Tibial nerve (tissue), 4 donors: ENCODE results near the gene GALNT18. TPM values are rescaled to one million over a fixed set of nuclear protein-coding genes. Genes with fewer than 3 reads are reported as not detected.
A peak's percentile ranks its signal among the peaks of the same experiment; 100 is the strongest.

ENCODE experiments used
- DNase-seq, 2 donors: peaks; one replicate each; pipeline ENCODE4 v3.0.0-alpha.2; 2019; ENCODE audit warnings: low spot score in 2 of 2
- H3K27ac ChIP-seq, 4 donors: fragments of 200-600 bp; sonication (generic) in 3 of 4; one replicate each; pipeline ENCODE4 v1.5.1; 2017 to 2019; ENCODE audit warnings: mild to moderate bottlenecking in 1 of 4
- H3K27me3 ChIP-seq, 2 donors: fragments of 200-600 bp; sonication (generic) in 1 of 2; one replicate each; pipeline versions ENCODE4 v1.5.1 to v1.6.0; 2017 to 2019
- H3K36me3 ChIP-seq, 3 donors: fragments of 200-600 bp; sonication (generic); one replicate each; pipeline ENCODE4 v1.5.1; 2018 to 2019
- H3K4me1 ChIP-seq, 4 donors: fragments of 200-600 bp; sonication (generic) in 3 of 4; one replicate each; pipeline ENCODE4 v1.5.1; 2017 to 2019
- H3K4me3 ChIP-seq, 4 donors: fragments of 200-600 bp; sonication (generic) in 3 of 4; one replicate each; pipeline ENCODE4 v1.5.1; 2017 to 2019; ENCODE audit warnings: mild to moderate bottlenecking in 1 of 4, moderate library complexity in 1 of 4
- H3K9me3 ChIP-seq, 4 donors: fragments of 200-600 bp; sonication (generic) in 3 of 4; one replicate each; pipeline ENCODE4 v1.5.1; 2017 to 2019
- EP300 ChIP-seq, 2 donors: sonication (generic); formaldehyde crosslinking; IDR thresholded peaks; one replicate each; pipeline ENCODE4 v1.6.1; 2017; ENCODE audit warnings: antibody characterized with exemption in 2 of 2, mild to moderate bottlenecking in 1 of 2
- POLR2A ChIP-seq, 2 donors: fragments of 450-650 bp; IDR thresholded peaks; one replicate each; pipeline ENCODE4 v1.6.1; 2017; ENCODE audit warnings: antibody characterized with exemption in 2 of 2, mild to moderate bottlenecking in 2 of 2, moderate library complexity in 2 of 2
- WGBS, 2 donors: methylation state at CpG; one replicate each; pipeline ENCODE4 v1.1.5; 2018; 5-methylcytosine and 5-hydroxymethylcytosine counted together
- total RNA-seq, 4 donors: library from RNA; depleted of rRNA; stranded (reverse); fragments of >200 nt; gene quantifications; one replicate each; pipeline ENCODE4 v1.1.0, GENCODE V29; 2016
- TF ChIP-seq, protein P1 (sequence below), 5 experiments: fragments of 200-600 bp in 3 of 5; fragments of 450-650 bp in 2 of 5; sonication (generic) in 3 of 5; IDR thresholded peaks; one replicate each; pipeline ENCODE4 v1.5.1; 2016 to 2019; ENCODE audit warnings: antibody characterized with exemption in 5 of 5, mild to moderate bottlenecking in 3 of 5, moderate library complexity in 2 of 5

GALNT18 gene
- total RNA-seq, 4 donors from 2014 or later: 11.3 to 32.4 (median 23.9) TPM

DNA sequence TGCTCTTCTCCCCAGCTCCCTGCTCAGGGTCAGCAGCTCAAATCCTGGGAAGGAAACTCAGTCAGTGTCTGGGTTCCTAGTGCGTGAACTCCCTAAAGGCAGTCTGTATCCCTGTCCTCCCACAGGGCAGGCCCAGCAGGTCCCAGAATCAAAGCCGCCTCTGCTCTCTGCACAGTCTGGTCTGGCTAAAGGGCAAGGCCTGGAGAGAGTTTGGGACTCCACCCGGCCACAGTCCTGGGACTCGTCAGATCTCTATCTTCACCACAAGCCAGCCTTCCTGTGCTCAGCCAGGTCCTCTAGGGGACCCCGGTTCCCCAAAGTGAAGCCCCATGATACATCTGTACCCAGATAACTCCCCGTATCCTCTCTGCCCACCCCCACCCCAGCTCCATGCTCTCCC, 212.6 kb downstream of the GALNT18 start:
- H3K27me3 ChIP-seq: no peaks in the 10 kb centered on the region
- no peak overlapping the region for H3K4me3 ChIP-seq
- H3K9me3 ChIP-seq: no peaks in the 10 kb centered on the region
- 73 to 78% methylated on average over 4 to 6 of the region's 6 CpGs for WGBS, 2 donors
- TF ChIP-seq POLR2A (IDR thresholded peaks at IDR 0.05) (no peak), EP300 (IDR thresholded peaks at IDR 0.05) (no peak)
- TF ChIP-seq, protein P1, sequence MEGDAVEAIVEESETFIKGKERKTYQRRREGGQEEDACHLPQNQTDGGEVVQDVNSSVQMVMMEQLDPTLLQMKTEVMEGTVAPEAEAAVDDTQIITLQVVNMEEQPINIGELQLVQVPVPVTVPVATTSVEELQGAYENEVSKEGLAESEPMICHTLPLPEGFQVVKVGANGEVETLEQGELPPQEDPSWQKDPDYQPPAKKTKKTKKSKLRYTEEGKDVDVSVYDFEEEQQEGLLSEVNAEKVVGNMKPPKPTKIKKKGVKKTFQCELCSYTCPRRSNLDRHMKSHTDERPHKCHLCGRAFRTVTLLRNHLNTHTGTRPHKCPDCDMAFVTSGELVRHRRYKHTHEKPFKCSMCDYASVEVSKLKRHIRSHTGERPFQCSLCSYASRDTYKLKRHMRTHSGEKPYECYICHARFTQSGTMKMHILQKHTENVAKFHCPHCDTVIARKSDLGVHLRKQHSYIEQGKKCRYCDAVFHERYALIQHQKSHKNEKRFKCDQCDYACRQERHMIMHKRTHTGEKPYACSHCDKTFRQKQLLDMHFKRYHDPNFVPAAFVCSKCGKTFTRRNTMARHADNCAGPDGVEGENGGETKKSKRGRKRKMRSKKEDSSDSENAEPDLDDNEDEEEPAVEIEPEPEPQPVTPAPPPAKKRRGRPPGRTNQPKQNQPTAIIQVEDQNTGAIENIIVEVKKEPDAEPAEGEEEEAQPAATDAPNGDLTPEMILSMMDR (IDR thresholded peaks at IDR 0.05): no peak
- peaks cover 0 to 48% (median 4%) of the 10 kb centered on the region in 4 donors for H3K4me1 ChIP-seq
- no peaks in the 10 kb centered on the region for H3K36me3 ChIP-seq
- no peak for DNase-seq
- H3K27ac ChIP-seq: no peak overlapping the region

DNA sequence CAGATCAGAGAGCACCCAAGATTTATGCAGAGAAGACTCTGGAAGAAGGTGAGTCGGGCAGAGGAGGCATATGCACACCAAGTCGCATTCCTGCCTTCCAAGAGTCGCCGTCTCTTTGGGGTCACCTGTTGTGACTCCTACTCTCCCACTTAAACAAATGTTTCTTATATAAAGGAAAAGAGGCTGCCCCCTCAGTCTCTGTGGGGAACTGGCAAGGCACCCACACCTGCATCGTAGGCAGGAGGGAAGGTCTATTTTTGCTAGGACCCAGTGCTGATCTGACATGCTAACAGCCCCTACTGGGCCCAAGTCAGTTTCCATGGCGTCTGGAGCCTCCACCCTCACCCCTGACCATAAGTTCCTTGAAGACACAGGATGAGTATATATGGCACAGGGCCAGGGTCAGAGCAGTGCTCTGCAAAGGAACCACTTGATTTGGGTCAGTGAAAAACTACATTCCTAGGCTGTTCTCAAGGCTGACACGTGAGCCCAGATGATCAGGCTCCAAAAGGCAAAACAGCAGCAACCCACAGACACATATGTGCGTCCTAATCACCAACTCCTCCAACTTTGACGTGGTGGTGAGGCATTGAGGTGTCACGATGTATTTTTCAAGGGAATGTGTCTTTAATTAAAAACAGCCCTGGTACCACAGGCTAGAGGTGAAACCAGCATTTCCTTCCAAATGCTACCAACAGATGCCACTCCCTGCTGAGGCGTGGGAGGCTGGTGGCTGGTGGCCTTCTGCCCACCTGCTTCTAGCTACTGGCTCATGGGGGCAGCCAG, 213.2 kb downstream of the GALNT18 start:
- H3K9me3 ChIP-seq: no peaks in the 10 kb centered on the region
- DNase-seq: no peak
- no peaks in the 10 kb centered on the region for H3K36me3 ChIP-seq
- TF ChIP-seq POLR2A (IDR thresholded peaks at IDR 0.05) (no peak), EP300 (IDR thresholded peaks at IDR 0.05) (no peak)
- TF ChIP-seq, protein P1 (IDR thresholded peaks at IDR 0.05): no peak
- peaks cover 0 to 54% (median 4%) of the 10 kb centered on the region in 4 donors for H3K4me1 ChIP-seq
- H3K27me3 ChIP-seq: no peaks in the 10 kb centered on the region
- WGBS, 2 donors: 72% methylated on average over 11 of the region's 11 CpGs
- no peak overlapping the region for H3K27ac ChIP-seq
- no peak overlapping the region for H3K4me3 ChIP-seq

DNA sequence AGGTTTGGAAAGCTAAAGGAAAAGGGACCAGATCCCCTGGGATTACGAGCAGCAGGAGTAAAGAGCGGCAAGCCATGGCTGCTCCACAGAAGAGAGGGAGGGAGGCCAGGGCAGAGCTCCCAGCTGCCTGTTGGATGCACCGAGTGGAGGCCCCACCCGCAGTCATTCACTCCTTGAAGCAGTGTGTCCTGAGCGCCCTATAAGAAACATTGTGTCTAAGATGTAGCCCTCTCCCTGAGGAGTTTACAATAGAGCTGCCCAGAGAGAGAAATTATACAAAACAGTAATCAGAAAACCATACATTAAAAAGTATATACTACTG, 214.1 kb downstream of the GALNT18 start:
- H3K36me3 ChIP-seq: no peaks in the 10 kb centered on the region
- peaks cover 0 to 56% (median 4%) of the 10 kb centered on the region in 4 donors for H3K4me1 ChIP-seq
- no peaks in the 10 kb centered on the region for H3K27me3 ChIP-seq
- no peaks in the 10 kb centered on the region for H3K9me3 ChIP-seq
- H3K4me3 ChIP-seq: no peak overlapping the region
- no peak overlapping the region for H3K27ac ChIP-seq
- TF ChIP-seq, protein P1 (IDR thresholded peaks at IDR 0.05): no peak
- no peak for TF ChIP-seq EP300 (IDR thresholded peaks at IDR 0.05)
- TF ChIP-seq POLR2A (IDR thresholded peaks at IDR 0.05): no peak
- DNase-seq: no peak
- WGBS, 2 donors: 74 to 76% methylated on average over 5 of the region's 5 CpGs

DNA sequence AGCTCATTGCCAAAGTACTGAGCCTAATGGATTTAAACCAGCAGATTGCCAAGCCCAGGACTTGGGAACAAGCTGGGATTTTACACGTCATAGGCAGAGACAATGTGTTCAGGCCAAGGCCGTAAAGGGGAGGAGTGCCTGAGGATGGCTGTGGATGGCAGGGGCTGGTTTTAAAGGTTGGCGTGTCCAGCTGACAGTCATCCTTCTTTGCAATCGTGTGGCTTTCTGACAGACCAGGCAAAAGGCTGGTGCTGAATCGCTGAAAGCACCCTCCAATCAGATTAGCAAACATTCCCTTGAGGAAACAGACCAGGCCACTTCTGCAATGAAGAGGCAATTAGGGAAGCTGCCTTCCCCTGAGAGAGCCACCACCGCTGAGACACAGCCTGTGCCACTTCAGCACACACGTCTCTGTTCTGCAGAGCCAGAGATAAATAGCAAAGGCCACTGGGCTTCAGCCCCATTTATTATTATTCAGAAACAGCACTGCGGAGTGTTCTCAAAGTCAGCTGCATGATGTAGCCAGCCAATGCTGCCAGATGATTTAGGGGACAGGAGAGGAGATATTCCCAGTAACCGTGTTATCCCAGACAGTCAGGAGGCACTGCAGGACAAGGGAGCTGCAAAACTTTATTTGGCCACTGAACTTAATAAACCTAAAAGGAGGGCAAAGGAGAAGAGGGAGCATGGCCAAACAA, 214.6 kb downstream of the GALNT18 start:
- H3K4me1 ChIP-seq: peaks cover 0 to 56% (median 4%) of the 10 kb centered on the region in 4 donors
- no peak for DNase-seq
- no peaks in the 10 kb centered on the region for H3K27me3 ChIP-seq
- H3K36me3 ChIP-seq: no peaks in the 10 kb centered on the region
- 56 to 60% methylated on average over 9 of the region's 9 CpGs for WGBS, 2 donors
- H3K9me3 ChIP-seq: no peaks in the 10 kb centered on the region
- no peak for TF ChIP-seq EP300 (IDR thresholded peaks at IDR 0.05)
- no peak for TF ChIP-seq POLR2A (IDR thresholded peaks at IDR 0.05)
- TF ChIP-seq, protein P1 (IDR thresholded peaks at IDR 0.05): no peak
- H3K4me3 ChIP-seq: no peak overlapping the region
- peak overlapping the region in 1 of 4 donors; percentile 31 for H3K27ac ChIP-seq

DNA sequence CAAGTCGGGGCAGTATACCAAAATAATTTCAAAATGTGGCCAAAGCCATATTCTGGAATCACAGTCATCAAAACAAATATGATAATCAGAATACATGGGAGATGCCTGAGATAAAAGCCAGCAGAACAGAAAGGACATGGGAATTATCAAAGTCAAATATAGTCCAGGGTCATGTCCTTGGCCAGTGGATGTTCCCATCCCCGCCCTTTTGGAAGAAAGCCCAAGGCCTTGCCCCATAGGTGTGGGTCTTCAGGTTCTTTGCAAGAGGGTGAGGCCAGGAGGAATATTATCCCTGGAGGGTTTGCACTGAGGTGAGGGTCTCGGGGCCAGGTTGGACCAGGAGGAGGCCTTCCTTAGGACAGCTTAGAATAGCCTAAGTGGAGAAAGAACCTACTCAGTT, 215.2 kb downstream of the GALNT18 start:
- no peak for TF ChIP-seq POLR2A (IDR thresholded peaks at IDR 0.05)
- TF ChIP-seq, protein P1 (IDR thresholded peaks at IDR 0.05): no peak
- TF ChIP-seq EP300 (IDR thresholded peaks at IDR 0.05): no peak
- Histone ChIP-seq H3K4me1 (peaks cover 0 to 56% (median 4%) of the 10 kb centered on the region in 4 donors), H3K27me3 (no peaks in the 10 kb centered on the region), H3K4me3 (no peak overlapping the region), H3K27ac (peak overlapping the region in 1 of 4 donors; percentile 31), H3K9me3 (no peaks in the 10 kb centered on the region), H3K36me3 (no peaks in the 10 kb centered on the region)
- no peak for DNase-seq
- 73 to 84% methylated on average over 3 of the region's 3 CpGs for WGBS, 2 donors
